K562 (cell line): ENCODE data around the gene ATP2A1.

Experiments used
- DEAF1 ChIP-seq: fragments of 450-650 bp; formaldehyde crosslinking; IDR thresholded peaks from 2 replicates; pipeline ENCODE4 v1.4.0; 2020; ENCODE audit warnings: mild to moderate bottlenecking, moderate library complexity
- POLR2AphosphoS5 ChIP-seq: IDR thresholded peaks from 2 replicates; pipeline ENCODE4 v1.6.1; 2011; ENCODE audit warnings: mild to moderate bottlenecking, low read depth, low read length, moderate library complexity; ENCODE audit not compliant: control insufficient read depth, insufficient read depth
- RBM22 ChIP-seq: fragments of 200-400 bp; formaldehyde crosslinking; IDR thresholded peaks from 2 replicates; pipeline ENCODE4 v1.6.1; 2018; ENCODE audit warnings: low read length, low read depth; ENCODE audit not compliant: poor library complexity, severe bottlenecking
- SMAD1 ChIP-seq: fragments of 150-350 bp; IDR thresholded peaks from 2 replicates; pipeline ENCODE4 v1.6.1; 2014; ENCODE audit warnings: low read length, low read depth; ENCODE audit not compliant: partially characterized antibody
- TAF7 ChIP-seq: fragments of 450-650 bp; IDR thresholded peaks from 2 replicates; pipeline ENCODE4 v1.6.1; 2016; ENCODE audit warnings: missing genetic modification characterization, missing compliant biosample characterization
- TCF7 ChIP-seq: sonication (generic); IDR thresholded peaks from 2 replicates; pipeline ENCODE4 v1.6.1; 2016; ENCODE audit warnings: antibody characterized with exemption, borderline replicate concordance
- YY1 ChIP-seq, 3 experiments: IDR thresholded peaks; 2 replicates each; pipeline ENCODE4 v1.6.1; 2011; ENCODE audit warnings: low read length in 2 of 3, mild to moderate bottlenecking in 2 of 3, moderate library complexity in 2 of 3, borderline replicate concordance in 1 of 3, control low read depth in 1 of 3, low read depth in 1 of 3; ENCODE audit not compliant: insufficient read depth in 3 of 3, insufficient replicate concordance in 2 of 3, control insufficient read depth in 1 of 3, insufficient read length in 1 of 3; ENCODE audit errors: extremely low read depth in 1 of 3

DNA sequence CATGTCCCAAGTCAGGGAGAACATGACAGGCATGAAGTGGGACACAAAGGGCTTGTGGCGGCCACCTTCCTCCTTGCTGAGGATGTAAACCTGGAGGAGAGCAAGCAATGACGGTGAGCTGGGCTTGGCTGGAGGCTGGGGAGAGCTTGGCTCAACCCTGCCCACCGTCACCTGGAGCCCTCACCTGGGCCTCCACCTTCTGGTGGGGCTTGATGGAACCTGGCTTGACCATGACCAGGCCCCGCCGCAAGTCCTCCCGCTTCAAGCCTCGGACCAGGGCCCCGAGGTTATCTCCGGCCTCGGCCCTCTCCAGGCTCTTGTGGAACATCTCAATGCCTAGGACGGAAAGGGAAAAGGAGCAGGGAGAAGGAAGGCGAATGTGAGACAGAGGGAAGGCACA is 34.5 kb upstream of the ATP2A1 start:
- TF ChIP-seq TAF7 (tag) = no peak
- no peak for TF ChIP-seq TCF7
- TF ChIP-seq SMAD1 = no peak
- TF ChIP-seq RBM22 = no peak
- no peak for TF ChIP-seq YY1 (IDR thresholded peaks at IDR 0.05; ENCODE audit: borderline replicate concordance in 1 of 3, control insufficient read depth in 1 of 3, extremely low read depth in 1 of 3, insufficient read depth in 3 of 3, insufficient read length in 1 of 3, insufficient replicate concordance in 2 of 3, low read depth in 1 of 3, low read length in 2 of 3)
- no peak for TF ChIP-seq POLR2AphosphoS5
- TF ChIP-seq DEAF1 = no peak
